GM12864 (cell line): Measurements from ENCODE around the gene AK4.

Experiments
- DNase-seq: peaks from one replicate; pipeline ENCODE4 v3.0.0-alpha.2; 2011; ENCODE audit warnings: low read depth
- H3K4me3 ChIP-seq: 2 replicates; pipeline ENCODE4 v1.5.1; 2011; ENCODE audit warnings: mild to moderate bottlenecking, low read depth, low read length, control low read depth
- CTCF ChIP-seq: IDR thresholded peaks from 2 replicates; pipeline ENCODE4 v1.5.1; 2011; ENCODE audit warnings: low read depth, mild to moderate bottlenecking, moderate library complexity, low read length, control low read depth, inconsistent platforms; ENCODE audit errors: missing control alignments

The AK4 gene

GRCh38 chr1:65267271-65267670 is 119.3 kb downstream of the AK4 start:
- no peak for TF ChIP-seq CTCF
- DNase-seq = no peak
- H3K4me3 ChIP-seq = no peak overlapping the region

- TF ChIP-seq CTCF = no peak
- no peak overlapping the region for H3K4me3 ChIP-seq
- no peak for DNase-seq
Observed at GRCh38 chr1:65267683-65268082, 119.7 kb downstream of the AK4 start.

GRCh38 chr1:65269612-65270011 is 121.6 kb downstream of the AK4 start:
- no peak for DNase-seq
- H3K4me3 ChIP-seq = no peak overlapping the region
- TF ChIP-seq CTCF = no peak

GRCh38 chr1:65276197-65276939 is 128.4 kb downstream of the AK4 start:
- TF ChIP-seq CTCF = no peak
- DNase-seq = no peak
- no peak overlapping the region for H3K4me3 ChIP-seq

- H3K4me3 ChIP-seq = no peak overlapping the region
- DNase-seq = no peak
- TF ChIP-seq CTCF = no peak
Observed at GRCh38 chr1:65277605-65278347, 129.8 kb downstream of the AK4 start.

GRCh38 chr1:65278376-65279069 is 130.5 kb downstream of the AK4 start:
- TF ChIP-seq CTCF = no peak
- DNase-seq = no peak
- H3K4me3 ChIP-seq = no peak overlapping the region
